AG04450 (cell line): ENCODE results near the gene REG4. TPM values are rescaled to one million over a fixed set of nuclear protein-coding genes. Genes with fewer than 3 reads are reported as not detected.
"Not testable (repeated sequence)": the region's sequence is repeated elsewhere in the genome, so short reads cannot be mapped to it uniquely, and the experiment has no call there.

Experiments used
- CTCF ChIA-PET: fragments of 300-600, 350-600 bp; formaldehyde crosslinking; extraction: SDS; loops from one replicate; lab custom pipeline; 2022; ENCODE audit warnings: antibody characterized with exemption, inconsistent platforms; lab: Charles Lee
- POLR2A ChIA-PET: fragments of 350-600 bp; formaldehyde crosslinking; extraction: SDS; loops from one replicate; lab custom pipeline; 2021; ENCODE audit warnings: antibody characterized with exemption, inconsistent platforms; lab: Yijun Ruan, JAX
- DNase-seq: peaks from one replicate; pipeline ENCODE4 v3.0.0-alpha.2; 2011; ENCODE audit warnings: low read depth, low spot score
- H3K27ac ChIP-seq: one replicate; pipeline ENCODE4 v1.5.1; 2012; ENCODE audit warnings: low read depth, low read length, control low read depth
- H3K27me3 ChIP-seq: one replicate; pipeline ENCODE4 v1.6.0; 2012; ENCODE audit warnings: low read length; ENCODE audit not compliant: control insufficient read depth, insufficient read depth
- H3K4me3 ChIP-seq: 2 replicates; pipeline ENCODE4 v1.5.1; 2011; ENCODE audit warnings: mild to moderate bottlenecking, low read depth, low read length, control low read depth
- H3K9me3 ChIP-seq: 2 replicates; pipeline ENCODE4 v1.5.1; 2012; ENCODE audit warnings: low read length; ENCODE audit not compliant: control insufficient read depth, insufficient read depth
- CTCF ChIP-seq: IDR thresholded peaks from 2 replicates; pipeline ENCODE4 v1.5.1; 2011; ENCODE audit warnings: low read depth, low read length, control low read depth, inconsistent platforms
- polyA minus RNA-seq: library from RNA; depleted of rRNA, polyadenylated mRNA; stranded (reverse); fragments of >200 nt; gene quantifications from 2 replicates; pipeline ENCODE4 v1.2.3, GENCODE V29; 2011; rRNA and poly(A)+ RNA removed
- polyA plus RNA-seq: library from polyadenylated mRNA; depleted of rRNA; stranded (reverse); fragments of >200 nt; gene quantifications from 2 replicates; pipeline ENCODE4 v1.2.3, GENCODE V29; 2011; rRNA removed

Gene REG4
- polyA plus RNA-seq (not detected in 2 replicates), polyA minus RNA-seq (not detected in 2 replicates)

GRCh38 chr1:119811387-119811786 is at the start of gene REG4:
TSS of gene REG4 (minus strand) at chr1:119811460. CDS start at chr1:119808769, 2,691 bp downstream.
- CTCF ChIA-PET, result interaction anchor here (0.6 kb wide), 1 partner anchor 81 kb away, joined by 4 read pairs; no protein-coding TSS in a partner anchor
- POLR2A ChIA-PET, result no interaction called here

DNA sequence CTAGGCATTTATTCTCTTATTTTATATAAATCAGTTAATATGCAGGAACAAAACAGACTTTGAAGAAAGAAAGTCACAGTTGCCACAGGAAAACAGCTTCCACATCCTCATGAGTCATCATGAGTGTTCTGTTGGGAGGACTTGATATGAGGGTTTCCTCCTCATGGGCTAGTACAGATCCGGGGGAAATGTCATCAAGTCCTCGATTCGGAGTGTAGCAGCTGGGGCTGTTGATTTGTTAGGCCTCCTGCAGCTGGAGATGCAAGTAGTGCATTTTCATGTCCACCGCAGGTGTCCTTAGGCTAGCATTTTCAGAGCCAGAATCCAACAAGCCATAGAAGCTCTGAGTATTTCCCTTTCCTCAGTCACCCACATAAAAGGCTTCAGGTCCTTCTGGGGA is 48.4 kb upstream of the REG4 start:
- no peaks in the 10 kb centered on the region for H3K9me3 ChIP-seq
- TF ChIP-seq CTCF, result no peak
- H3K4me3 ChIP-seq, result no peak overlapping the region
- DNase-seq, result peak; percentile 41
- peak overlapping the region; percentile 22 for H3K27ac ChIP-seq
- H3K27me3 ChIP-seq, result no peaks in the 10 kb centered on the region
- CTCF ChIA-PET, result interaction anchor here (1.4 to 1.8 kb wide), 2 partner anchors 11 to 51 kb away, joined by 5 to 8 read pairs; no protein-coding TSS in a partner anchor
- POLR2A ChIA-PET, result interaction anchor here (1.0 kb wide), 1 partner anchor 8 kb away, joined by 3 read pairs; no protein-coding TSS in a partner anchor

More at GRCh38 chr1:119811387-119811786, at the start of gene REG4:
- no peak within 1 kb of the TSS for H3K27ac ChIP-seq
- H3K27me3 ChIP-seq, result peaks cover 8% of the 10 kb centered on the region
- no peaks in the 10 kb centered on the region for H3K9me3 ChIP-seq
- no peak for DNase-seq
- H3K4me3 ChIP-seq, result no peak within 1 kb of the TSS
- TF ChIP-seq CTCF, result no peak

DNA sequence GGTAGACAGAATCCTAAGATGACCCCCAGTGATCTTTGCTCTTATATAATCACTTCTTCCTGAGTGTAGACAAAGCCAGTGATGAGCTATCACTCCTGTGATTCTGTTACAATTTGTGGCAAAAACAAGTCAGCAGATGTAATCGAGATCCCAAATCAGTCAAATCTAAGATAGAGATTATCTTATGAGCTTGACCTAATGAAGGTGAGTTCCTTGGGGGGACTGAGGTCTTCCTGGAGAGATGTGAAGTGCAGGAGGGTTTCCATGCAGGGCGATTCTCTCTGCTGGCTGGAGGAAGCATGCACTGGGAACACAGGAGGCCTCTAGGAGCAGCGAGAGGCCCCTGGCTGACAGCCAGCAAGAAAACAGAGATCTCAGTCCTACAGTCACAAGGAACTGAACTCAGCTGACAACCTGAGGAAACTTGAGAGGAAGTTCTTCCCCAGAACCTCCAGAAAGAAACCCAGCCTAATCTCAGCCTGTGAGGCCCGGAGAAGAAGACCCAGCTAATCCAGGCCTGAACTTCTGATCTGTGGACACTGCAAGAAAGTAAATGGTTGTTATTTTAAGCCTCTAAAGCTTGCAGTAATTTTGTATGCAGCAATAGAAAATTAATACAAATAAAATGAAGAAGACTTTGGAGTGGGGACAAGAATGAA is 47.4 kb upstream of the REG4 start:
- POLR2A ChIA-PET, H3K27ac ChIP-seq: not testable (repeated sequence)
- CTCF ChIA-PET, result interaction anchor here (0.9 to 1.8 kb wide), 4 partner anchors 12 to 114 kb away, joined by 3 to 8 read pairs (median 4); no protein-coding TSS in a partner anchor

DNA sequence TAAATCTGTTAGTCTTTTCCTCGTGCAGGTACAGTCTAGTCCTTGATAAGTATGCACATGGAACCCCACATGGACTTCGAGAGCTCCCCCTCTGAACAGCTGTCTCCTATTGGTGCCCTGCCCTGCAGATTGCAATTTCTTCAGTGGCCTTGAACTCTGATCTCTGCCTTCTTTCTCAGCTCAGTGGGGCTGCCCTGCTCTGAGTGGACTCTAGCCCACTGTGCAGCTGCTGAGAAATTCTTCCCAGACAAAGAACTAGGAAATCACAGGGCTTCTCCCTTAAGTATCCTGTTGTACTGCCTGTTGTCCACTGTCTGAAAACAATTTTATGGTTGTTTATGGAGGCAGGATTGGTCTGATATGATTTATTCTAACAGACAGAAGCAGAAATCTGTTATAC is 46.9 kb upstream of the REG4 start:
- DNase-seq, result no peak
- peaks cover 3% of the 10 kb centered on the region; the same call in 1 of the 2 replicates for H3K9me3 ChIP-seq
- CTCF ChIA-PET, result interaction anchor here (0.9 to 1.0 kb wide), 2 partner anchors 49 to 114 kb away, joined by 3 to 5 read pairs; no protein-coding TSS in a partner anchor
- H3K27ac ChIP-seq, result no peak overlapping the region
- H3K27me3 ChIP-seq, result no peaks in the 10 kb centered on the region
- POLR2A ChIA-PET, result no interaction called here
- no peak for TF ChIP-seq CTCF
- no peak overlapping the region for H3K4me3 ChIP-seq

More for the DNA sequence above, 47.4 kb upstream of the REG4 start:
- H3K9me3 ChIP-seq, H3K4me3 ChIP-seq, DNase-seq, H3K27me3 ChIP-seq: not testable (repeated sequence)

- no peak for DNase-seq
- ChIA-PET POLR2A (no interaction called here), CTCF (no interaction called here)
- Histone ChIP-seq H3K27ac (no peak overlapping the region), H3K4me3 (no peak overlapping the region), H3K9me3 (peaks cover 4% of the 10 kb centered on the region; the same call in 1 of the 2 replicates), H3K27me3 (peaks cover 3% of the 10 kb centered on the region)
- no peak for TF ChIP-seq CTCF
These were observed 41.9 kb upstream of the REG4 start for GRCh38 chr1:119853155-119853554.
